ENCODE measurements around the gene FAM83G. TPM values are rescaled to one million over a fixed set of nuclear protein-coding genes. Genes with fewer than 3 reads are reported as not detected.

FAM83G gene
- total and polyA plus RNA-seq, 2 experiments from 2014 or later, result 7.6 to 44.5 TPM

DNA sequence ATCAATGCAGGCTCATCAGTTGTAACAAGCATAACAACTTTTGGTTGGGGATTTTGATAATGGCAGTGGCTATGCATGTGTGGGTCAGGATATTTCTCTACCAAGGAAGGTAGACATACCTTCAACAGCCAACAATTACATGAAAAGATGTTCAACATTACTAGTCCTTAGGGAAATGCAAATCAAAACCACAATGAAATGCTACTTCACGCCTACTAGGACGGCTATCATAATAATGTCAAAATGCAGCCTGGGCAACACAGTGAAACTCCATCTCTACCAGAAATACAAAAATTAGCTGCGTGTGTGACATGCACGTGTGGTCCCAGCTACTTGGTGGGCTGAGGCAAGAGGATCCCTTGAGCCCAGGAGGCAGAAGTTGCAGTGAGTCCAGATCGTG lies 59.9 kb downstream of the FAM83G start:
- Histone ChIP-seq H3K4me1 (ENCODE audit: insufficient read depth) (no peaks in the 10 kb centered on the region), H3K79me2 (replicated peaks; ENCODE audit: insufficient read depth) (no peaks in the 10 kb centered on the region), H4K20me1 (replicated peaks; ENCODE audit: insufficient read depth) (no peaks in the 10 kb centered on the region), H3K4me2 (no peak overlapping the region), H2AFZ (no peak overlapping the region), H3F3A (replicated peaks; ENCODE audit: low read depth) (no peaks in the 10 kb centered on the region), H3K4me3 (no peak overlapping the region), H3K36me3 (ENCODE audit: insufficient read depth) (no peaks in the 10 kb centered on the region), H3K9me2 (ENCODE audit: insufficient read depth) (no peaks in the 10 kb centered on the region), H3K27ac (ENCODE audit: low read depth) (no peak overlapping the region), H3K27me3 (ENCODE audit: insufficient read depth) (no peaks in the 10 kb centered on the region)
- no peak for DNase-seq (ENCODE audit: low spot score)
- no peaks in the 10 kb centered on the region for H3K4me1 Mint-ChIP-seq
- TF ChIP-seq, protein P1, sequence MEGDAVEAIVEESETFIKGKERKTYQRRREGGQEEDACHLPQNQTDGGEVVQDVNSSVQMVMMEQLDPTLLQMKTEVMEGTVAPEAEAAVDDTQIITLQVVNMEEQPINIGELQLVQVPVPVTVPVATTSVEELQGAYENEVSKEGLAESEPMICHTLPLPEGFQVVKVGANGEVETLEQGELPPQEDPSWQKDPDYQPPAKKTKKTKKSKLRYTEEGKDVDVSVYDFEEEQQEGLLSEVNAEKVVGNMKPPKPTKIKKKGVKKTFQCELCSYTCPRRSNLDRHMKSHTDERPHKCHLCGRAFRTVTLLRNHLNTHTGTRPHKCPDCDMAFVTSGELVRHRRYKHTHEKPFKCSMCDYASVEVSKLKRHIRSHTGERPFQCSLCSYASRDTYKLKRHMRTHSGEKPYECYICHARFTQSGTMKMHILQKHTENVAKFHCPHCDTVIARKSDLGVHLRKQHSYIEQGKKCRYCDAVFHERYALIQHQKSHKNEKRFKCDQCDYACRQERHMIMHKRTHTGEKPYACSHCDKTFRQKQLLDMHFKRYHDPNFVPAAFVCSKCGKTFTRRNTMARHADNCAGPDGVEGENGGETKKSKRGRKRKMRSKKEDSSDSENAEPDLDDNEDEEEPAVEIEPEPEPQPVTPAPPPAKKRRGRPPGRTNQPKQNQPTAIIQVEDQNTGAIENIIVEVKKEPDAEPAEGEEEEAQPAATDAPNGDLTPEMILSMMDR (conservative IDR thresholded peaks at IDR 0.05; ENCODE audit: low read depth in 2 of 2), result no peak
- no peak for TF ChIP-seq STAT1 (IDR thresholded peaks at IDR 0.05; ENCODE audit: unreplicated experiment)
- TF ChIP-seq EZH2 (IDR thresholded peaks at IDR 0.05; ENCODE audit: low read depth, unreplicated experiment), result no peak
- no peak for TF ChIP-seq POLR2AphosphoS5 (IDR thresholded peaks at IDR 0.05; ENCODE audit: low read depth)
- TF ChIP-seq, protein P2, sequence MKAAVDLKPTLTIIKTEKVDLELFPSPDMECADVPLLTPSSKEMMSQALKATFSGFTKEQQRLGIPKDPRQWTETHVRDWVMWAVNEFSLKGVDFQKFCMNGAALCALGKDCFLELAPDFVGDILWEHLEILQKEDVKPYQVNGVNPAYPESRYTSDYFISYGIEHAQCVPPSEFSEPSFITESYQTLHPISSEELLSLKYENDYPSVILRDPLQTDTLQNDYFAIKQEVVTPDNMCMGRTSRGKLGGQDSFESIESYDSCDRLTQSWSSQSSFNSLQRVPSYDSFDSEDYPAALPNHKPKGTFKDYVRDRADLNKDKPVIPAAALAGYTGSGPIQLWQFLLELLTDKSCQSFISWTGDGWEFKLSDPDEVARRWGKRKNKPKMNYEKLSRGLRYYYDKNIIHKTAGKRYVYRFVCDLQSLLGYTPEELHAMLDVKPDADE (IDR thresholded peaks at IDR 0.05), result no peak
- TF ChIP-seq ZNF114 (CRISPR knock-in tag; IDR thresholded peaks at IDR 0.05), result no peak
- TF ChIP-seq, protein P3, sequence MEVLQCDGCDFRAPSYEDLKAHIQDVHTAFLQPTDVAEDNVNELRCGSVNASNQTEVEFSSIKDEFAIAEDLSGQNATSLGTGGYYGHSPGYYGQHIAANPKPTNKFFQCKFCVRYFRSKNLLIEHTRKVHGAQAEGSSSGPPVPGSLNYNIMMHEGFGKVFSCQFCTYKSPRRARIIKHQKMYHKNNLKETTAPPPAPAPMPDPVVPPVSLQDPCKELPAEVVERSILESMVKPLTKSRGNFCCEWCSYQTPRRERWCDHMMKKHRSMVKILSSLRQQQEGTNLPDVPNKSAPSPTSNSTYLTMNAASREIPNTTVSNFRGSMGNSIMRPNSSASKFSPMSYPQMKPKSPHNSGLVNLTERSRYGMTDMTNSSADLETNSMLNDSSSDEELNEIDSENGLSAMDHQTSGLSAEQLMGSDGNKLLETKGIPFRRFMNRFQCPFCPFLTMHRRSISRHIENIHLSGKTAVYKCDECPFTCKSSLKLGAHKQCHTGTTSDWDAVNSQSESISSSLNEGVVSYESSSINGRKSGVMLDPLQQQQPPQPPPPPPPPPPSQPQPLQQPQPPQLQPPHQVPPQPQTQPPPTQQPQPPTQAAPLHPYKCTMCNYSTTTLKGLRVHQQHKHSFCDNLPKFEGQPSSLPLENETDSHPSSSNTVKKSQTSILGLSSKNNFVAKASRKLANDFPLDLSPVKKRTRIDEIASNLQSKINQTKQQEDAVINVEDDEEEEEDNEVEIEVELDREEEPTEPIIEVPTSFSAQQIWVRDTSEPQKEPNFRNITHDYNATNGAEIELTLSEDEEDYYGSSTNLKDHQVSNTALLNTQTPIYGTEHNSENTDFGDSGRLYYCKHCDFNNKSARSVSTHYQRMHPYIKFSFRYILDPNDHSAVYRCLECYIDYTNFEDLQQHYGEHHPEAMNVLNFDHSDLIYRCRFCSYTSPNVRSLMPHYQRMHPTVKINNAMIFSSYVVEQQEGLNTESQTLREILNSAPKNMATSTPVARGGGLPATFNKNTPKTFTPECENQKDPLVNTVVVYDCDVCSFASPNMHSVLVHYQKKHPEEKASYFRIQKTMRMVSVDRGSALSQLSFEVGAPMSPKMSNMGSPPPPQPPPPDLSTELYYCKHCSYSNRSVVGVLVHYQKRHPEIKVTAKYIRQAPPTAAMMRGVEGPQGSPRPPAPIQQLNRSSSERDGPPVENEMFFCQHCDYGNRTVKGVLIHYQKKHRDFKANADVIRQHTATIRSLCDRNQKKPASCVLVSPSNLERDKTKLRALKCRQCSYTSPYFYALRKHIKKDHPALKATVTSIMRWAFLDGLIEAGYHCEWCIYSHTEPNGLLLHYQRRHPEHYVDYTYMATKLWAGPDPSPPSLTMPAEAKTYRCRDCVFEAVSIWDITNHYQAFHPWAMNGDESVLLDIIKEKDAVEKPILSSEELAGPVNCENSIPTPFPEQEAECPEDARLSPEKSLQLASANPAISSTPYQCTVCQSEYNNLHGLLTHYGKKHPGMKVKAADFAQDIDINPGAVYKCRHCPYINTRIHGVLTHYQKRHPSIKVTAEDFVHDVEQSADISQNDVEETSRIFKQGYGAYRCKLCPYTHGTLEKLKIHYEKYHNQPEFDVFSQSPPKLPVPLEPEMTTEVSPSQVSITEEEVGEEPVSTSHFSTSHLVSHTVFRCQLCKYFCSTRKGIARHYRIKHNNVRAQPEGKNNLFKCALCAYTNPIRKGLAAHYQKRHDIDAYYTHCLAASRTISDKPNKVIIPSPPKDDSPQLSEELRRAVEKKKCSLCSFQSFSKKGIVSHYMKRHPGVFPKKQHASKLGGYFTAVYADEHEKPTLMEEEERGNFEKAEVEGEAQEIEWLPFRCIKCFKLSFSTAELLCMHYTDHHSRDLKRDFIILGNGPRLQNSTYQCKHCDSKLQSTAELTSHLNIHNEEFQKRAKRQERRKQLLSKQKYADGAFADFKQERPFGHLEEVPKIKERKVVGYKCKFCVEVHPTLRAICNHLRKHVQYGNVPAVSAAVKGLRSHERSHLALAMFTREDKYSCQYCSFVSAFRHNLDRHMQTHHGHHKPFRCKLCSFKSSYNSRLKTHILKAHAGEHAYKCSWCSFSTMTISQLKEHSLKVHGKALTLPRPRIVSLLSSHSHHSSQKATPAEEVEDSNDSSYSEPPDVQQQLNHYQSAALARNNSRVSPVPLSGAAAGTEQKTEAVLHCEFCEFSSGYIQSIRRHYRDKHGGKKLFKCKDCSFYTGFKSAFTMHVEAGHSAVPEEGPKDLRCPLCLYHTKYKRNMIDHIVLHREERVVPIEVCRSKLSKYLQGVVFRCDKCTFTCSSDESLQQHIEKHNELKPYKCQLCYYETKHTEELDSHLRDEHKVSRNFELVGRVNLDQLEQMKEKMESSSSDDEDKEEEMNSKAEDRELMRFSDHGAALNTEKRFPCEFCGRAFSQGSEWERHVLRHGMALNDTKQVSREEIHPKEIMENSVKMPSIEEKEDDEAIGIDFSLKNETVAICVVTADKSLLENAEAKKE (CRISPR knock-in tag; IDR thresholded peaks at IDR 0.05), result no peak
- H3K4me3 Mint-ChIP-seq, result no peak overlapping the region
- no peak overlapping the region for H3K27ac Mint-ChIP-seq
- H3K36me3 Mint-ChIP-seq (ENCODE audit: low read depth), result no peaks in the 10 kb centered on the region
- no peak for ATAC-seq
- H3K9me3 Mint-ChIP-seq, result peaks cover 2% of the 10 kb centered on the region; the same call in 1 of the 3 replicates
- H3K27me3 Mint-ChIP-seq (ENCODE audit: insufficient read depth, low read depth, poor library complexity), result peaks cover 2% of the 10 kb centered on the region
